ENCODE data around the gene MYEOV.

MYEOV gene

DNA sequence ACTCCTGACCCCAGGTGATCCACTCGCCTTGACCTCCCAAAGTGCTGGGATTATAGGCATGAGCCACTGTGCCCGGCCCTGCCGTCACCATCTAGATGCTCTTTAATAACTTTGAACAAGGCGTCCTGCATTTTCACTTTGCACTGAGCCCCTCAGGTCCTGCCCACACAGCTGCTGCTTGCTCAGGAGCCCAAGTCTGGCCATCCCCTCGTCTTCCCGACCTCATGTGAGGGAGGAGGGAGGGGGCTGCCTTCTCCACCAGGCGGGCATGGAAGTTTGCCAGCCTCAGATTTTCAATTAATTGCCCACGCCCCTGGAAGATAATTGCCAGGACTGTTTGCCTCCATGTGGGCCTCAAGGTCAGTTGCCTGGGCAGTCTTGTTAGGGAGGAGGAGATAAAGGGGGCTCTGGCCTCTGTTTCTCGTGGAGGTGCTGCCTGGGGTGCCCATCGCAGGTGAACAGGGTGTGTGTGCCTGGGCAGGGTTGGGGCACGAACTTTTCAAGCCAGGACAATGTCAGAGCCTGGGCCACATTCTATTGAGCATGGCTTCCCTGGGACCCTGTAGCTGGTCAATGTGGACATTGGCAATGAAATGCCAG, 27.9 kb upstream of the MYEOV start:
- no peak for DNase-seq (ENCODE audit: low read depth, low spot score)

DNA sequence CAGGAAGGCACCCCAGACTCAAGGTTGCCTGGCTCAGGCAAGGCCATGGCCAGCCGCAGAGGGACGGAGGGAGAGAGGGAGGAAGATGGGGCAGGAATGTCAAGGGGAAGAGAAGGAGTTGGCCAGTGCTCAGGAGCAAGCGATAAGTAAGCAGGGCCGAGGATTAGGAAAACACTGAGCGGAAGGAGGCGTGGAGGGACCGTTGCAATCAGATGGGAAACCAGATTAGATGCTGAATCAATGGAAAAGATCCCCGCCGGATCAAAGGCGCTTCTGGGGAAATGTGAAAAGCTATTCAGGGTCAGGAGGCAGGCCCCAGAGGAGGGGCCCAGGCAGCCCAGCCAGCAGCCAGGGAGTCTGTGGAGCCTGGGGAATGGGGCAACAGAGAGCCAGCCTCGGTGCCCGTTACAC, 26.6 kb upstream of the MYEOV start:
- DNase-seq (ENCODE audit: low read depth, low spot score): no peak

DNA sequence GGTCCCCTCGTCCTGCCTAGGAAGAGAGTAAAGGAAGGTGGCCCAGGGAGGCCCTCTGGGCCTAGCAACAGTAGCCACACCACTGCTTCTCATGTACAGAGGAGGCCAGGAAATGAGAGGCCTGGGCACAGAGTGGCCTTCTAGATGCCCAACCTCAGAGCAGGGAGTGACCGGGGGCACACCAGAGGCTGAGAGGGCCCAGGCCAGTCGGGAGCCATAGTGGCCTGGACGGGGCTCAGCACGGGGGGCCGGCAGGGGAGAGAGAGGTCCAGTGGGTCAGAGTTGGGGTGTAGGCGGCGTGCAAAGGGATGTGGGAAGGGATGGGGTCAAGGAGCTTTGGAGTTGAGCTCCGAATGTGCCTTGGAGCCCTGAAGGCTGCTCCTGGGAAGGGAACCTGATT, 25.0 kb upstream of the MYEOV start:
- DNase-seq (ENCODE audit: low read depth, low spot score): no peak

DNA sequence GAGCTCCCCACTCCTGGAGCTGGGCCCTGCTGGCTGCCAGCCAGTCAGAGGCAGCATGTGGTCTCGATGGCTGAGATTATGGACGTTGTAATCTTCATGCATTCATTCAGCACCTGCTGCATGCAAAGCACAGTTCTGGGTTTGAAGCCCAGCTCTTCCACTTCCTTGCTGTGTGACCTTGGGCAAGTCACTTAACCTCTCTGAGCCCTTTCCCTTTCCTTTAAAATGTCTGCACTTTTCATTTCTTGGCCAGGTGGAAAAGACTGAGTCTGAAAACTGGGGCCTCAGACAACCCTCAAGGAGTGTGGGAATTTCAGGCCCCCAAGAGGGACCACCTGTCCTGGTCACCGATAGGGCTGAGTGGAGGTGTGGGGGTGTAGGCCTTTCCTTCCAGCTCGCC, 24.6 kb upstream of the MYEOV start:
- DNase-seq (ENCODE audit: low read depth, low spot score): no peak

DNA sequence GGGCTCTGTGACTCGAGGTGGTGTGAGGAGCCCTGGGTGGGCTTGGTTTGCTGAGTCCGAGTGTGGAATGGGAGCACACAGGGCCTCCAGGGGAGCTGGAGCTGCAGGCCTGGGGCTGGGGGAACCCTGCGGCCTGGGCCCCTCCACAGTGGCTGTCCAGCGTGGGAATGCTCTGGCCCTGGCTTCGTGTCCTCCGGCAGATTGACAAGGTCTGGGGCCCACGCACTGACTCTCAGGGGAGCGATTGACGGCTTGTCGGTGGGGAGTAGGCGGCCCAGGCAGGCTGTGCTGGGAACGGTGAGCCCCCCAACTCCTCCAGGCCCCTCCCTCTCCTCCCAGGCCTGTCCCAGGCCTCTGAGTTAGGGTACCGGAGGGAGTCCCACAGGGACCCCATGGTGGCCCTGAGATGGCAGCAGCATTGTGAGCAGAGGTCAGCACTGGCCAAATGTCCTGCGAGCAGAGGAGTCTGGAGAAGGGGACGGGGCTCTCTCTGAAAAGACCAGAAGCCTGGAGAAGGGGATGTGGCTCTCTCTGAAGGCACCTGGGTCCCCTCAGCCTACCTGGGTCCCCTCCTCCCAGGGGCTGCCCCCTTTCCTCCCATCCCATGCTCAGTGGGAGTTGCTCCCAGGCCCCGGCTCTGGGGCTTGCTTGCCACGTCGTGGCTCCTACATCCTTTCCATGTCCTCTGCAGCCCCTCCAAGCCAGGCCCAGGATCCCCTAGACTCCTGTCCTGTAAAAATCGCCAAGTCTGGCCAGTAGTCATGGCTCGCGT, 23.8 kb upstream of the MYEOV start:
- DNase-seq (ENCODE audit: low read depth, low spot score): no peak

DNA sequence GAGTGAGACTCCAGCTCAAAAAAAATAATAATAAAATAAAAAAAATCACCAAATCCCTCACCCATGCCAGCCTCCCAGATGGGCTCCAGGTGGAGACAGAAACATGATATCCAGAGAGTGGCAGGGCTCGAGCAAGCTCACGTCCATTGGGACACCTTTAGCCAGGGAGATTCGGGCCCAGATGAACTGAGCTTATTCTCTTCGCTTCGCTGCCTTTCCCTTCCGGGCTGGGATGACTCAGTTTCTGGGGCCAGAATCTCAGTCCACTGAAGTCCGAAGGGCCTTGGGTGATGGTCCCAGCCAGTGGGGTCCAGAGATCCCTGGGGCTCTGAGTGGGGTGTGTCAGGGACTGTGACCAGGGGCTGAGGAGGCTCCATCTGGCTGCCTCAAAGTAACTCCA, 23.0 kb upstream of the MYEOV start:
- DNase-seq (ENCODE audit: low read depth, low spot score): no peak

DNA sequence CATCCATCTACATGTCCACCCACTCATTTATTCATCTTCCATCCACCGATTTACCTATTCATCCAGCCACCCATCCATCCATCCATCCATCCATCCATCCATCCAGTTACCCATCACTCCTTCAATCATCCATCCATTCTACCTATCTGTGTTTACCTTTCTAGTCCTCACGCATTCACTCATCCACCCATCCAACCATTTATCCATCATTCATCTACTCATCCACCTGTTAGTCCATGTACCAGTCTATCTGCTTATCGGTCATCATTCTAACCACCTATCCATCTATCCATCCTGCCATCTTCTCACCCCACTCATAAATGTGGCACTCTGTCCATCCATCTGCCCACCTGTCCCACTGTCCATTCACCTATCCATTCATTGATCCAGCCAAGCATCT, 21.9 kb upstream of the MYEOV start:
- no peak for DNase-seq (ENCODE audit: low read depth, low spot score)

DNA sequence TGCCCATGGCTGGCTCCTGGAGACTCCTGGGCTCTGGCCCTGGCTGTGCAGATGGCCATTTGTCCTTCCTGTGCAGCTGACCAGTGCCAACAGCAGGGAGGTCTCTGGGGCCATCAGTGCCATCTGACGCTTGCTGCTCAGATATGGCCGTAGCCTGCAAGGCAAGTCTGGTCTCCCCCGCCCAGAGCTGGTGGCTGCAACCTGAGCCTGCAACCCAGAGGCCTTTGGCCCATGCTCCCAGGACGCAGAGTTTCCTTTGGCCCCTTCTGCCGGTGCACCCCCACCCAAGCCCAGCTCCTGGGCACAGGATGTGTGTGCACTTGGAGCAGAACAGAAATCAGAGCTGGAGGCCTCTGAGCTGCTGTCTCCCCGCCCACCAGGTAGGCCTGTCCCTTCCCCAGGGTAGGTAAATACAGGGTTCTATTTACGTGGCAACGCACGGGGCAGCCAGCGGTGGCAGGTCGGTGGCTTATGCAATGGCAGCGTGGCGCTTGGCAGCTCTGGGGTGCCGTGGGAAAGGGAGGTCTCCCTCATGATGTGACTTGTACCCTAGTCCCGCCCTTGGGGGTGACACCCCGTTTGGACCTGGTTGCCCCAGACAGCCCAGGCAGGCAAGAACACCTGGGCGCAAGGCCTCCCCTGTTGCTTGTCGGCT, 21.0 kb upstream of the MYEOV start:
- DNase-seq (ENCODE audit: low read depth, low spot score): no peak

DNA sequence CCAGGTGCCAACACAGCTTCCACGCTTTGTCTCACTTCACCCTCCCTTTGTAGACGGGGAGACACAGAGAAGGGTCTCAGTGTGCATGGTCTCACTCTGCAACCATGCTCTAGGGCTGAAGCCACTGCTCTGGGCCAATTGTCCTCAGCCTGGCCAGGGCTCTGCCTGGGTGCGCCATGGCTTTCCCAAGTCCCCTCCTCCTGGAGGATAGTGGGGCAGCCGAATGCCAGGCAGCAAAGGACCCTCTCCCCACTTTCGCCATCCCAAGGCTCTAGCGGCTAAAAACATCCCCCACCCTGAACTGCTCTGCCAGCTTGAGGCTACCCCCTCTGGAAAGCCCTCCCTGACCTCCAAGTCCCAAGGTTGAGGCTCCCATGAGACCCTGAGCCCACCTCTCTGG, 20.4 kb upstream of the MYEOV start:
- no peak for DNase-seq (ENCODE audit: low read depth, low spot score)

DNA sequence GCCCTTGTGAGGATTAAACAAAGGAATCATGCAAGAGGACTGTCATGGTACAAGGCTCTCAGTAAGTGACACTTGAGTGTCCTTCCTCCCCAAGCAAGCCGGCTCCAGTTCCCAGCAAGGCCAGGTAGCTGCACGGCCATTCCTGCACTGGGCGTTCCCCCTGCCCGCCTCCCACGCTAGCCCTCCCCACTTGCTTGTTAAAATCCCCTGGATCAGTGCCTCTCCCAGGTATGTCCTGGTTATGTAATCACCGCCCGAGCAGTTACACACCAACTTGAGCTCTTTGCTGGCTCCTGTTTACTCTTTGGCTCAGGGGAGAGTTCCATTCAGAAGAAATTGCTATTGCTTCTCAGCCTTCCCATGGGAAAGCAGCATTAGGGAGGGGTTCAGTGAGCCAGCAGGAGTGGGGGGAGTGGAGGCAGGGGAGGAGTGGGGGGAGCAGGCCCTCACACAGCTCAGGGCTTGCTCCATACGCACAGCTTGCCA, 19.4 kb upstream of the MYEOV start:
- DNase-seq (ENCODE audit: low read depth, low spot score): no peak

DNA sequence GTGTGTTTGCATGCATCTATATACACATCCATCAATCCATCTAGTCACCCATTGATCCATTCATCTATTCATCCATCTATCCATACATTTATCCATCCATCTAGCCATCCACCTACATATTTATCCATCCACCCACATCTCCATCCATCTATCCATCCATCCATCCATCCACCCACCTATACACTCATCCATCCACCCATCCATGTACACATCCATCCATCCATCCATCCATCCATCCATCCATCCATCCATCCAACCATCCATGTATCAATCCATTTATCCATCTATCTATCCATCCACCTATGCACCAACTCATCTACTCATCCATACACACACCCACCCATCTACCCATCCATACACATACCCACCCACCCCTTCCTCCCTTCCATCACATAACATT, 18.8 kb upstream of the MYEOV start:
- DNase-seq (ENCODE audit: low read depth, low spot score): no peak

DNA sequence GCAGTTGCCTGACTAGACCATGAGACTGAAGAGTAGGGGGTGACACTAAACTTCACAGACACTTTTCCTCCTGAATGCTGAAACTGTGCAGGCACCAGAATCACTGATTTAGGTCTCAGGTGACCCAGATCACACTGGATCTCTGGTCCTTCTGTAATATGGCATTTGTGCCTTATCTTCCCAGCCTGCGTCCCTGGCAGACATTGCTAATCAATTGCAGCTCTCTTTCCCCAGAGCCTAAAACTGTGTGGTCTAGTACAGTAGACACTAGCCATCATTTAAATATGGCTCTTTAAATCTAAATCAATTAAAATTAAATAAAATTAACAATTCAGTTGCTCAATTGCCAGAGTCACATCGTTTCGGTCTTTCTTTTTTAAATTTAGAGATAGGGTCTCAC, 17.8 kb upstream of the MYEOV start:
- DNase-seq (ENCODE audit: low read depth, low spot score): no peak

DNA sequence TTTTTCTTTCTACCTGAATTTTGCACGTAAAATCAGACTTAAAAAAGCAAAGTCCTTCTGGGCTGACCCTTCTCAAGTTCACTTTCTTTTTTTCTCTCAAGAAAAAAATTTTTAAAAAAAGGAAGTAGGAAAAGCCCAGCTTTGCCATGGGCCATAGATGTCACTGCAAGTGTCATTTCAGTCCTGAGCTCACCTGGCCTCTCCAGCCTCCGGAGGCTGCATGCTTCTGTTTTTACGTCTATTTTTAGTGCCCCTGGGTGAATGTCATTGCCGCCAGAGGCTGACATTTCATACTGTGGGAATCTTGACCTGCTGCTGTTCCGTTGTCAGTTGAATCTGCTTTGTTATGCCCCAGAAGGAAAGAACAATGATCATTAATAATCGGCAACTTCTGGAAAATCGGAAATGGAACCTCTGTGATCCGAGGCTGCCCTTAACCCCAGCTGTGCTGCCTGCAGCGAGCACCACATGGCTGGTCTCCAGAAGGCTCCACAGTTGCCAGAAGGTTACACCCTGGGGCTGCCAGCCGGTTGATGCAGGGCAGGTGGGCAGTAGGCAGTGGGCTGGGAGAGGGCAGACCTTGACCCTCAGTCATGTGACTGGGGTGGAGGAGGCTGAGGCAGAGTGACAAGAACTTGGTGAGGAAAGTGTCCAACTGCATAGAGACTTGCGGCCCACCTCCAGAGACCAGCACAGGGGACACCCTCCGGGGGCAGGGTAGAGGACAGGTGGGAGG, 16.7 kb upstream of the MYEOV start:
- DNase-seq (ENCODE audit: low read depth, low spot score): no peak

DNA sequence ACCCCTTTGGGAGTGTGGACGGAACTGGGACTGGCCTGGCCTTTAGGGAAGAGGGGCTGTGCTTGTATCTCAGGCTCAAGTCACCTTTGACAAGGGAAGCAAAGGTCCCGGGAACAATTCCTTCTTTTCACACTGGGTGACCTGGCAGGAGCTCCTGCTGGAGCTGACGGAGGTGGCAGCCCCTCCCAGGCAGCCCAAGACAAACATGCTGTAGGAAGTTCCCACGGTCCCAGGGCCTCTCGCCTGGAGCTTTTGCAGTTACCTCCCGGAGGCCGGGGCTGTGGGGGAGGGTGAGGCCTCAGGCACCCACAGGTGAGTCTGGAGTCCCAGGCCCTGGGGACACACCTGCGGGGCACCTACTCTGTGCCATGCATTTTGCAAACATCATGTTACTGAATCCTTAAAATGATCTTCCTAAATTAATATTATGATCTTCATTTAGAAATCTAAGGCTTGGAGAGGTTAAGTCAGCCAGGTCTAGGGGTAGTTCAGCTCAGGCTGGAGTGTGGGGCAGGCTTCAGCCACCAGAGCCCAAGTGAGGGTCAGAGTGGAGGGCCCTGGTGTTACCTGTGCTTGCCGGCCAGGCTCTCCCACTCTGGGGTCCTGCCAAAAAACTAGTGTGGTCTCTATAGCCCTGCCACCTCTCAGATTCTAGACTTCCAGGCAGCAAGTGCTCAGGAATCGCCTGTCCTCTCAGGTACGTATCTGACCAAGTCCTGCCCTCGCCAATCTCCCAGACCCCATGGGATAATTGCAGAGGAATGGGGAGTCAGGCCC, 15.7 kb upstream of the MYEOV start:
- DNase-seq (ENCODE audit: low read depth, low spot score): no peak

DNA sequence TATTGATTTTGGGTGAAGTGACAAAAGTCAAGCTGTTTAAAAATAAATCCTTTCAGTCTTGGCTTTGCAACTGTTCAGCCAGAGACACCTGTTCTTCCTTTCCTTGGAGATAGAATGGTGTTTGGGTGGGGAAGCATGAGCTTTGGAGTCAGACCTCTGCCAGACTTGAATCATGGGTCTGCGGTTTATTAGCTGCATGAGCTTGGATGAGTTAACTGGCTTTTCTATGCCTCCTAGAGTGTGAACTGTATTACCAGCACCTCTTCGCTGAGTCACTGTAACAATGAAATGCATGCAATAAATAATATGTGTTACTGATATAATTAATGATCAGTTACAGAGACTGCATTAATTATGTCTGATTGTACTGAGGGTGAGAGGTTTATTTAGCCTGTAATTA, 13.5 kb upstream of the MYEOV start:
- DNase-seq (ENCODE audit: low read depth, low spot score): no peak

DNA sequence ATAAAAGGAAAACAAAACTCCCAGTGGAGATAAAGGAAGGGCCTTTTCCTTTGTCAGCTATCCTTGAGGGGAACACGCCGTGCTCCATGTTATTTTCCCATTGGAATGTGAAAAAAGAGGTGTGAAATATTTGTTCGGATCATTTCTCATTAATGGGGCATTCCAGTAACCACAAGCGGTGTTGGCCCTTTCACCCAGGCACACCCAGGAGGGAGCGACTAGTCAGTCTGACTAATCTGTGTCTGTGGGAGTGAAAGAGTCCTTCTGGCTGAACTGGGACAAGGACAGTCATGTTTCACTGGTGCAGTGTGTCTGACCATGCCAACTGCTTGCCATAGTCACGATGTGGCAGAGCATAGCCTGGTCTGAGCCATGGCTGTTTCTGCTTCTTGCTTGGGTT, 13.0 kb upstream of the MYEOV start:
- DNase-seq (ENCODE audit: low read depth, low spot score): no peak

DNA sequence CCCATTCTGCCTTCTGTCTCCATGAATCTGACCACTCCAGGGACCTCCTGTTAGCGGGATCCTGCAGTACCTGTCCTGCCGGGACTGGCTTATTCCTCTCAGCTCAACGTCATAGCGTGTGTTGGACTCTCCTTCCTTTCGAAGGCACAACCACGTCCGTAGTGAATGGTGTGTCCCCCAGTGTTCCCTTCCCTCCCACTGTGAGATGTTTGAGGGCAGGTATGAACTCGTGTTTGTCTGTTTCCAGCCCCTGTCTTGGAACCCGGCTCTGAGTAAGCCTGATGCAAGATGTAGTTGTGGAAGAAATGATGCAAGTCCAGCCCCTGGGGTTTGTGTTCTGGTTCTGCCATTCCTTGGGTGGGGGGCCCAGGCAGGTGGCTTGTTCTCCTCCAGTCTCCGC, 10.5 kb upstream of the MYEOV start:
- no peak for DNase-seq (ENCODE audit: low read depth, low spot score)

DNA sequence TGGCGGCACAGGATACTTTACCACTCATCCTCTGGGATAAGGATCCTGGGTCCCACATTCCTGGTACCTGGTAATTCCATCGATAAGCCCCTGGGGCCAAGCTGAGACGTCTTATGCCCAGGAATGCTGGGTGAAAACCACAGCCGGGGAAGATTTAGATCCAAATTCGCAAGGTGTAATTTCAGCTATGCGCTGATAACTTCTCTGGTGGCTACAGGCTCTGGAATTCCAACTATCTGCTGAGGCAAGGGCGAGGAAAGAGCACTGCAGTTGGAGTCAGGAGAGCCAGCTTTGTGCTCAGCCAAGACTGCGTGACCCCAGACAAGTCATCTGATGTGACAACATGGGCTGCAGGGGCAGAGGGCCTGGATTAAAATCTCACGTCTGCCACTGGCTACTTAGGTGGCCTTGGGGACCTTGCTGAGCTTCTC, 9.9 kb upstream of the MYEOV start:
- no peak for DNase-seq (ENCODE audit: low read depth, low spot score)

DNA sequence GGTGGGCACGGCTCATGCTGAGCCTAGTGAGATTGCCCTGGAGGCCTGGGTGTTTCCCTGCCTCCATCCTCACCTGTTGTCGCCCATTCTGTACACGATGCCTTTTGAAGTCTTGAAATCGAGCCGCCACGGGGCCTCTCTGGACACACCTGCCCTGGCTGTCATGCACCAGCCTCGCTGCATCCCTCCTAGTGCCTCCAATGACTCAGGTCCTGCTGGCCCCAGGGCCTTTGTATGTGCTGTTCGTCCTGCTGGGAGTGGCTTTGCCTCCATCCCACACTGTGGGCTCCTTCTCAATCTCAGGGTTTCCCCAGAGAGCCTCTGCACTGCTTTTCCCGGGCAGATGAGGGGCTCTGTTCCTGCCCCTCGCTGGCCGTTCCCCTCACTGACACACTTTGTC, 8.9 kb upstream of the MYEOV start:
- DNase-seq (ENCODE audit: low read depth, low spot score): no peak

DNA sequence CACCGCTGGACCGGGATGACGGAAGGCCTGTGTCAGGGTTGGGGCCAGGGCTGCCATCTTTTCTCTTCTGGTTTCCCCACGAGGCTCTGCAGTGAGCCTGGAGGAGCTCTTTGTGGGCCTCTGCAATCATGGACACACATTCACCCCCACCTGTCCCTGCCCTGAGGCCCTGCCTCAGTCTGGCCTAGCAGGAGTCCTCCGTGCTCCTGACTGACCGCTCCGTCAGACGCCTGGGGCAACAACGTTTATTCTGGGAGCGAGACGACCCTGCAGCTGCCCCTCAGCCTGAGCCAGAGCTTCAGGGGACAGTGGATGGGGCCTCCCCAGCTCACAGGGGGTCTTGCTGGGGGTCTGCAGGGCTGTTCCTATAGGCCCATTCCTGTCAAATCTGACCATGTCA, 8.2 kb upstream of the MYEOV start:
- no peak for DNase-seq (ENCODE audit: low read depth, low spot score)

Data from brain pericyte (primary cell).